GM12892 (cell line): ENCODE data around the gene SPINK9.

Experiments
- POLR2A ChIP-seq: IDR thresholded peaks from 2 replicates; pipeline ENCODE4 v1.6.1; 2011; ENCODE audit warnings: low read depth, low read length, control low read depth
- POLR2AphosphoS5 ChIP-seq: IDR thresholded peaks from 2 replicates; pipeline ENCODE4 v1.6.1; 2011; ENCODE audit warnings: low read depth, low read length, control low read depth
- TAF1 ChIP-seq: IDR thresholded peaks from 2 replicates; pipeline ENCODE4 v1.6.1; 2011; ENCODE audit warnings: low read depth, mild to moderate bottlenecking, control low read depth, low read length, borderline replicate concordance

GRCh38 chr5:148314187-148314586, 21.2 kb upstream of the SPINK9 start:
- TF ChIP-seq POLR2AphosphoS5 (no peak), POLR2A (no peak), TAF1 (no peak)
